SK-N-SH (cell line): ENCODE results near the gene STYXL2. TPM values are rescaled to one million over a fixed set of nuclear protein-coding genes. Genes with fewer than 3 reads are reported as not detected.

Source experiments
- CTCF ChIA-PET: fragments of 300-600, 350-600 bp; formaldehyde crosslinking; extraction: SDS; loops from one replicate; lab custom pipeline; 2021; lab: Yijun Ruan, JAX
- POLR2A ChIA-PET: fragments of 350-600 bp; sonication (Branson Sonifier 250); formaldehyde crosslinking; extraction: SDS; loops from one replicate; lab custom pipeline; 2020; ENCODE audit warnings: antibody characterized with exemption, inconsistent platforms; lab: Yijun Ruan, JAX
- DNase-seq: peaks from one replicate; pipeline ENCODE4 v3.0.0; 2012
- H2AFZ ChIP-seq: fragments of 200-600 bp; sonication (generic); 2 replicates; pipeline ENCODE4 v1.8.1; 2016; ENCODE audit warnings: antibody characterized with exemption, mild to moderate bottlenecking, low read depth
- H3F3A ChIP-seq: fragments of 200-600 bp; sonication (generic); replicated peaks from 2 replicates; pipeline ENCODE3; 2016; ENCODE audit warnings: antibody characterized with exemption, mild to moderate bottlenecking; ENCODE audit not compliant: insufficient read depth
- H3K27ac ChIP-seq, 2 experiments: fragments of 200-500 bp in 1 of 2; fragments of 200-600 bp in 1 of 2; sonication (Bioruptor generic) in 1 of 2; sonication (generic), shearing (Covaris generic) in 1 of 2; 2 replicates each; pipeline versions ENCODE4 v1.5.1 to v1.6.1; 2014 to 2016; ENCODE audit warnings: low read depth in 2 of 2, inconsistent platforms in 1 of 2, low read length in 1 of 2, mild to moderate bottlenecking in 1 of 2, mixed read lengths in 1 of 2
- H3K27me3 ChIP-seq: fragments of 200-600 bp; sonication (generic), shearing (Covaris generic); 2 replicates; pipeline ENCODE4 v1.6.1; 2016; ENCODE audit warnings: mixed run types; ENCODE audit not compliant: insufficient read depth
- H3K36me3 ChIP-seq, 2 experiments: fragments of 200-500 bp in 1 of 2; fragments of 200-600 bp in 1 of 2; sonication (Bioruptor generic) in 1 of 2; sonication (generic) in 1 of 2; replicated peaks in 1 of 2; 2 replicates each; pipeline versions ENCODE3 to v1.5.1; 2014 to 2016; ENCODE audit warnings: low read length in 1 of 2, mild to moderate bottlenecking in 1 of 2; ENCODE audit not compliant: insufficient read depth in 2 of 2, control insufficient read depth in 1 of 2
- H3K4me1 ChIP-seq, 2 experiments: fragments of 200-500 bp in 1 of 2; fragments of 200-600 bp in 1 of 2; sonication (Bioruptor generic) in 1 of 2; sonication (generic), shearing (Covaris generic) in 1 of 2; 2 replicates each; pipeline versions ENCODE4 v1.5.1 to v1.6.1; 2014 to 2016; ENCODE audit warnings: low read depth in 1 of 2, low read length in 1 of 2, mixed run types in 1 of 2; ENCODE audit not compliant: insufficient read depth in 2 of 2, control insufficient read depth in 1 of 2
- H3K4me2 ChIP-seq: fragments of 200-600 bp; sonication (generic), shearing (Covaris generic); 2 replicates; pipeline ENCODE4 v1.6.1; 2017; ENCODE audit warnings: mixed run types
- H3K4me3 ChIP-seq, 2 experiments: fragments of 200-500 bp in 1 of 2; fragments of 200-600 bp in 1 of 2; sonication (Bioruptor generic) in 1 of 2; sonication (generic), shearing (Covaris generic) in 1 of 2; 2 replicates each; pipeline versions ENCODE4 v1.5.1 to v1.8.1; 2014 to 2016; ENCODE audit warnings: low read depth in 2 of 2, inconsistent platforms in 1 of 2, low read length in 1 of 2, mild to moderate bottlenecking in 1 of 2, mixed read lengths in 1 of 2, moderate library complexity in 1 of 2
- H3K79me2 ChIP-seq: fragments of 200-600 bp; sonication (generic); 2 replicates; pipeline ENCODE4 v1.8.1; 2017; ENCODE audit warnings: mild to moderate bottlenecking; ENCODE audit not compliant: insufficient read depth
- H3K9ac ChIP-seq: fragments of 200-600 bp; sonication (generic); 2 replicates; pipeline ENCODE4 v1.6.1; 2017; ENCODE audit warnings: mixed run types
- H3K9me2 ChIP-seq: fragments of 200-600 bp; sonication (generic); 2 replicates; pipeline ENCODE4 v1.6.1; 2017; ENCODE audit warnings: mixed run types
- H3K9me3 ChIP-seq: fragments of 200-600 bp; sonication (generic); 2 replicates; pipeline ENCODE4 v1.6.1; 2017; ENCODE audit warnings: mixed run types, mild to moderate bottlenecking, moderate library complexity
- H4K20me1 ChIP-seq: fragments of 200-600 bp; sonication (generic); 2 replicates; pipeline ENCODE4 v1.6.1; 2017; ENCODE audit warnings: mild to moderate bottlenecking, mixed run types; ENCODE audit not compliant: insufficient read depth
- CHD2 ChIP-seq: fragments of 150-350 bp; IDR thresholded peaks from 2 replicates; pipeline ENCODE4 v1.6.1; 2018; ENCODE audit warnings: low read length; ENCODE audit not compliant: partially characterized antibody
- CTCF ChIP-seq: fragments of 200-600 bp; sonication (generic); IDR thresholded peaks from 2 replicates; pipeline ENCODE4 v1.6.1; 2017; ENCODE audit warnings: antibody characterized with exemption, mild to moderate bottlenecking, moderate library complexity
- ELF1 ChIP-seq: IDR thresholded peaks from 2 replicates; pipeline ENCODE4 v1.4.0; 2012
- FOSL2 ChIP-seq: IDR thresholded peaks from 2 replicates; pipeline ENCODE4 v1.4.0; 2012; ENCODE audit warnings: low read depth, mild to moderate bottlenecking, moderate library complexity, borderline replicate concordance
- FOXJ3 ChIP-seq: sonication (generic); formaldehyde crosslinking; IDR thresholded peaks from 2 replicates; pipeline ENCODE4 v1.5.1; 2020; ENCODE audit warnings: mild to moderate bottlenecking, missing genetic modification reagents
- GATA2 ChIP-seq: sonication (generic); formaldehyde crosslinking; IDR thresholded peaks from 2 replicates; pipeline ENCODE4 v1.5.0; 2020; ENCODE audit warnings: mild to moderate bottlenecking, missing genetic modification reagents
- IRF3 ChIP-seq: fragments of 150-350 bp; IDR thresholded peaks from 2 replicates; pipeline ENCODE4 v1.6.1; 2016; ENCODE audit warnings: mild to moderate bottlenecking, low read depth, low read length
- JUND ChIP-seq: IDR thresholded peaks from 2 replicates; pipeline ENCODE4 v1.4.0; 2012
- MEF2A ChIP-seq: IDR thresholded peaks from 2 replicates; pipeline ENCODE4 v1.4.0; 2012; ENCODE audit warnings: low read depth, borderline replicate concordance
- PBX3 ChIP-seq: IDR thresholded peaks from 2 replicates; pipeline ENCODE4; 2012
- RAD21 ChIP-seq: IDR thresholded peaks from 2 replicates; pipeline ENCODE4 v1.6.1; 2012; ENCODE audit warnings: mild to moderate bottlenecking, low read length
- RCOR1 ChIP-seq: fragments of 150-350 bp; IDR thresholded peaks from 2 replicates; pipeline ENCODE4 v1.6.1; 2017; ENCODE audit warnings: antibody characterized with exemption, low read length
- REST ChIP-seq: IDR thresholded peaks from 2 replicates; pipeline ENCODE4 v1.6.1; 2012; ENCODE audit warnings: mild to moderate bottlenecking, low read depth, low read length, moderate library complexity
- RXRA ChIP-seq: IDR thresholded peaks from 2 replicates; pipeline ENCODE4 v1.4.0; 2012; ENCODE audit warnings: low read depth, mild to moderate bottlenecking, borderline replicate concordance
- SIN3A ChIP-seq: IDR thresholded peaks from 2 replicates; pipeline ENCODE4 v1.6.1; 2012; ENCODE audit warnings: low read depth, mild to moderate bottlenecking, low read length, moderate library complexity, borderline replicate concordance
- SMC3 ChIP-seq: IDR thresholded peaks from 2 replicates; pipeline ENCODE4 v1.6.1; 2012; ENCODE audit warnings: low read depth, low read length, improper control_type of control experiment
- TAF1 ChIP-seq: IDR thresholded peaks from 2 replicates; pipeline ENCODE4 v1.6.1; 2012; ENCODE audit warnings: low read depth, mild to moderate bottlenecking, low read length, moderate library complexity, borderline replicate concordance
- TCF12 ChIP-seq: IDR thresholded peaks from 2 replicates; pipeline ENCODE4 v1.4.0; 2012
- TEAD4 ChIP-seq: IDR thresholded peaks from 2 replicates; pipeline ENCODE4 v1.4.0; 2012; ENCODE audit warnings: mild to moderate bottlenecking, borderline replicate concordance; ENCODE audit not compliant: insufficient read depth
- YY1 ChIP-seq: IDR thresholded peaks from 2 replicates; pipeline ENCODE4 v1.4.0; 2012; ENCODE audit warnings: low read depth, mild to moderate bottlenecking
- WGBS: methylation state at CpG from one replicate; pipeline ENCODE4 v1.1.6; 2017; ENCODE audit warnings: low lambda C conversion rate; 5-methylcytosine and 5-hydroxymethylcytosine counted together
- polyA plus RNA-seq, 3 experiments: library from polyadenylated mRNA; depleted of rRNA; stranded (reverse); fragments of >200 nt; gene quantifications; 2 replicates each; pipeline ENCODE4 v1.2.3, GENCODE V29; 2012

STYXL2 gene
- polyA plus RNA-seq, 1 of the 3 experiments (the other 2 are of a cell fraction), result not detected

GRCh38 chr1:167059045-167059808 lies 34.6 kb upstream of the STYXL2 start:
- TF ChIP-seq CTCF (peak; percentile 95), RAD21 (peak; percentile 79), CHD2 (no peak), TEAD4 (no peak), MEF2A (no peak), YY1 (no peak), SMC3 (peak; percentile 83)
- ChIA-PET CTCF (interaction anchor here (0.6 to 19.2 kb wide), 81 partner anchors 8 to 836 kb away, joined by 3 to 769 read pairs (median 4); partner anchors contain the start of genes CREG1, GPA33, POU2F1 and STYXL2), POLR2A (interaction anchor here (1.5 kb wide), 1 partner anchor 149 kb away, joined by 5 read pairs; no protein-coding TSS in a partner anchor)
- H4K20me1 ChIP-seq, result no peaks in the 10 kb centered on the region
- no peak overlapping the region for H3K27ac ChIP-seq
- H3K9me3 ChIP-seq, result no peaks in the 10 kb centered on the region
- no peaks in the 10 kb centered on the region for H3K9me2 ChIP-seq
- H3K4me2 ChIP-seq, result no peak overlapping the region
- no peaks in the 10 kb centered on the region for H3K79me2 ChIP-seq
- H3K4me1 ChIP-seq, result peaks cover 0 to 5% of the 10 kb centered on the region in 2 experiments; a peak in 1 of 4 replicates
- H3K27me3 ChIP-seq, result no peaks in the 10 kb centered on the region
- WGBS, result 11% methylated on average over 16 of the region's 17 CpGs
- H2AFZ ChIP-seq, result peak overlapping the region; percentile 80
- no peaks in the 10 kb centered on the region for H3F3A ChIP-seq
- DNase-seq, result peak; percentile 69
- no peaks in the 10 kb centered on the region for H3K36me3 ChIP-seq
- H3K9ac ChIP-seq, result no peak overlapping the region
- H3K4me3 ChIP-seq, result peak overlapping the region in 1 of 2 experiments; percentile 29; a peak in 2 of 4 replicates

GRCh38 chr1:167059809-167060107 lies 34.1 kb upstream of the STYXL2 start:
- no peak overlapping the region for H3K4me2 ChIP-seq
- ChIA-PET POLR2A (interaction anchor here (1.5 kb wide), 1 partner anchor 149 kb away, joined by 5 read pairs; no protein-coding TSS in a partner anchor), CTCF (interaction anchor here (0.6 to 19.2 kb wide), 72 partner anchors 9 to 835 kb away, joined by 3 to 769 read pairs (median 4); partner anchors contain the start of genes CREG1, GPA33, POU2F1 and STYXL2)
- H3K4me1 ChIP-seq, result peaks cover 0 to 5% of the 10 kb centered on the region in 2 experiments; a peak in 1 of 4 replicates
- no peaks in the 10 kb centered on the region for H3F3A ChIP-seq
- H2AFZ ChIP-seq, result no peak overlapping the region
- no peaks in the 10 kb centered on the region for H3K79me2 ChIP-seq
- no peaks in the 10 kb centered on the region for H3K9me2 ChIP-seq
- 0% methylated on average over 1 of the region's 1 CpG for WGBS
- H3K9me3 ChIP-seq, result no peaks in the 10 kb centered on the region
- H3K4me3 ChIP-seq, result no peak overlapping the region
- DNase-seq, result no peak
- H3K9ac ChIP-seq, result no peak overlapping the region
- no peak overlapping the region for H3K27ac ChIP-seq
- H3K27me3 ChIP-seq, result no peaks in the 10 kb centered on the region
- no peaks in the 10 kb centered on the region for H3K36me3 ChIP-seq
- H4K20me1 ChIP-seq, result no peaks in the 10 kb centered on the region
- TF ChIP-seq SIN3A, result no peak
- TF ChIP-seq TEAD4, result no peak
- no peak for TF ChIP-seq RCOR1
- no peak for TF ChIP-seq TAF1
- TF ChIP-seq PBX3, result no peak
- TF ChIP-seq JUND, result no peak
- TF ChIP-seq GATA2, result no peak
- TF ChIP-seq TCF12, result no peak
- no peak for TF ChIP-seq FOSL2
- TF ChIP-seq FOXJ3 (CRISPR knock-in tag), result no peak
- no peak for TF ChIP-seq CHD2
- TF ChIP-seq ELF1, result no peak
- TF ChIP-seq REST, result no peak
- TF ChIP-seq RXRA, result no peak
- TF ChIP-seq IRF3, result no peak
